Testis (tissue), 3 donors: ENCODE measurements around the gene KLHL11. TPM values are rescaled to one million over a fixed set of nuclear protein-coding genes. Genes with fewer than 3 reads are reported as not detected.
A peak's percentile ranks its signal among the peaks of the same experiment; 100 is the strongest.
"Not testable (repeated sequence)": the region's sequence is repeated elsewhere in the genome, so short reads cannot be mapped to it uniquely, and the experiment has no call there.

Experiments
- DNase-seq: peaks from one replicate; pipeline ENCODE4 v3.0.0-alpha.2; 2019
- H3K27ac ChIP-seq, 2 donors: fragments of 200-600 bp; sonication (generic); one replicate each; pipeline ENCODE4 v1.5.1; 2019
- H3K27me3 ChIP-seq: fragments of 200-600 bp; sonication (generic); one replicate; pipeline ENCODE4 v1.5.1; 2019
- H3K36me3 ChIP-seq: fragments of 200-600 bp; sonication (generic); one replicate; pipeline ENCODE4 v1.5.1; 2017; ENCODE audit warnings: low read depth; ENCODE audit errors: missing control alignments
- H3K4me1 ChIP-seq: fragments of 200-600 bp; sonication (generic); one replicate; pipeline ENCODE4 v1.5.1; 2019
- H3K4me3 ChIP-seq, 2 donors: fragments of 200-600 bp; sonication (generic); one replicate each; pipeline ENCODE4 v1.5.1; 2017 to 2019
- H3K9me3 ChIP-seq: fragments of 200-600 bp; sonication (generic); one replicate; pipeline ENCODE4 v1.5.1; 2017
- POLR2A ChIP-seq: fragments of 450-650 bp; IDR thresholded peaks from one replicate; pipeline ENCODE4 v1.6.1; 2017; ENCODE audit warnings: antibody characterized with exemption, mild to moderate bottlenecking, moderate library complexity
- WGBS, 2 donors: methylation state at CpG; one replicate each; pipeline ENCODE4 v1.1.5; 2018; 5-methylcytosine and 5-hydroxymethylcytosine counted together
- intact Hi-C: fragments of 100-400 bp; cut with DNase I; formaldehyde crosslinking; loops from one replicate; pipeline ENCODE4 v1.15.1; 2023; ENCODE audit warnings: low total_unique reads
- polyA plus RNA-seq: library from polyadenylated mRNA; stranded (reverse); fragments of 350-450 nt; fragmentation: Illumina TruSeq; extraction: RNeasy Lipid Tissue Mini Kit (QIAGEN cat#74804); gene quantifications from one replicate; pipeline ENCODE4 v1.2.3, GENCODE V29; 2014; ENCODE audit warnings: low read depth, low replicate concordance; ENCODE audit not compliant: insufficient read depth
- total RNA-seq, 2 donors: library from RNA; depleted of rRNA; stranded (reverse); fragments of >200 nt; gene quantifications; one replicate each; pipeline ENCODE4 v1.2.3, GENCODE V29; 2016
- TF ChIP-seq, protein P1 (sequence below), 3 experiments: fragments of 450-650 bp in 2 of 3; fragments of 200-600 bp in 1 of 3; sonication (generic) in 1 of 3; IDR thresholded peaks; one replicate each; pipeline ENCODE4 v1.5.1; 2016 to 2019; ENCODE audit warnings: antibody characterized with exemption in 3 of 3, mild to moderate bottlenecking in 2 of 3, moderate library complexity in 1 of 3

Gene KLHL11
- total and polyA plus RNA-seq, 3 donors from 2014 or later: 28.2 to 70.2 (median 61.3) TPM

- Histone ChIP-seq H3K27ac (no peak overlapping the region), H3K4me1 (no peaks in the 10 kb centered on the region), H3K36me3 (no peaks in the 10 kb centered on the region), H3K4me3 (no peak overlapping the region), H3K27me3 (no peaks in the 10 kb centered on the region), H3K9me3 (no peaks in the 10 kb centered on the region)
- 90 to 96% methylated on average over 5 to 6 of the region's 6 CpGs for WGBS, 2 donors
- intact Hi-C loops: no loop called here
- no peak for DNase-seq
- no peak for TF ChIP-seq POLR2A
- TF ChIP-seq, protein P1, sequence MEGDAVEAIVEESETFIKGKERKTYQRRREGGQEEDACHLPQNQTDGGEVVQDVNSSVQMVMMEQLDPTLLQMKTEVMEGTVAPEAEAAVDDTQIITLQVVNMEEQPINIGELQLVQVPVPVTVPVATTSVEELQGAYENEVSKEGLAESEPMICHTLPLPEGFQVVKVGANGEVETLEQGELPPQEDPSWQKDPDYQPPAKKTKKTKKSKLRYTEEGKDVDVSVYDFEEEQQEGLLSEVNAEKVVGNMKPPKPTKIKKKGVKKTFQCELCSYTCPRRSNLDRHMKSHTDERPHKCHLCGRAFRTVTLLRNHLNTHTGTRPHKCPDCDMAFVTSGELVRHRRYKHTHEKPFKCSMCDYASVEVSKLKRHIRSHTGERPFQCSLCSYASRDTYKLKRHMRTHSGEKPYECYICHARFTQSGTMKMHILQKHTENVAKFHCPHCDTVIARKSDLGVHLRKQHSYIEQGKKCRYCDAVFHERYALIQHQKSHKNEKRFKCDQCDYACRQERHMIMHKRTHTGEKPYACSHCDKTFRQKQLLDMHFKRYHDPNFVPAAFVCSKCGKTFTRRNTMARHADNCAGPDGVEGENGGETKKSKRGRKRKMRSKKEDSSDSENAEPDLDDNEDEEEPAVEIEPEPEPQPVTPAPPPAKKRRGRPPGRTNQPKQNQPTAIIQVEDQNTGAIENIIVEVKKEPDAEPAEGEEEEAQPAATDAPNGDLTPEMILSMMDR (IDR thresholded peaks at IDR 0.05): no peak
Observed at GRCh38 chr17:41844971-41845370, 20.3 kb downstream of the KLHL11 start.

- DNase-seq, H3K4me1 ChIP-seq, H3K9me3 ChIP-seq, H3K4me3 ChIP-seq, H3K27me3 ChIP-seq, intact Hi-C loops, H3K36me3 ChIP-seq, H3K27ac ChIP-seq: not testable (repeated sequence)
- 92 to 100% methylated on average over 6 of the region's 6 CpGs for WGBS, 2 donors
Observed at GRCh38 chr17:41840781-41841180, 24.4 kb downstream of the KLHL11 start.

- H3K9me3 ChIP-seq, H3K27me3 ChIP-seq, H3K27ac ChIP-seq, intact Hi-C loops, H3K36me3 ChIP-seq, H3K4me3 ChIP-seq, DNase-seq, H3K4me1 ChIP-seq: not testable (repeated sequence)
- 98 to 100% methylated on average over 2 of the region's 2 CpGs for WGBS, 2 donors
Observed at GRCh38 chr17:41839448-41839847, 25.8 kb downstream of the KLHL11 start.

- Histone ChIP-seq H3K4me1 (peaks cover 5% of the 10 kb centered on the region), H3K36me3 (no peaks in the 10 kb centered on the region), H3K27ac (no peak within 1 kb of the TSS), H3K4me3 (no peak within 1 kb of the TSS), H3K27me3 (no peaks in the 10 kb centered on the region), H3K9me3 (no peaks in the 10 kb centered on the region)
- TF ChIP-seq, protein P1 (IDR thresholded peaks at IDR 0.05): no peak
- no peak for TF ChIP-seq POLR2A
- WGBS, 2 donors: 93% methylated on average over 15 of the region's 15 CpGs
- no peak for DNase-seq
- intact Hi-C loops: no loop called here
Observed at GRCh38 chr17:41837761-41838538, 27.3 kb downstream of the KLHL11 start, which contains the start of gene KLHL10. TSS of gene KLHL10 (plus strand) at chr17:41837825. CDS start at chr17:41837933, 108 bp downstream.

GRCh38 chr17:41836550-41837196 lies 28.6 kb downstream of the KLHL11 start:
- no peak for DNase-seq
- peak overlapping the region; percentile 44 to 58 for H3K27ac ChIP-seq
- peak overlapping the region; percentile 61 to 97 for H3K4me3 ChIP-seq
- H3K27me3 ChIP-seq: no peaks in the 10 kb centered on the region
- peaks cover 5% of the 10 kb centered on the region for H3K4me1 ChIP-seq
- TF ChIP-seq POLR2A: no peak
- TF ChIP-seq, protein P1 (IDR thresholded peaks at IDR 0.05): no peak
- WGBS, 2 donors: 28 to 48% methylated on average over 21 of the region's 21 CpGs
- H3K36me3 ChIP-seq: no peaks in the 10 kb centered on the region
- intact Hi-C loops: no loop called here
- no peaks in the 10 kb centered on the region for H3K9me3 ChIP-seq
